Measurements from ENCODE around the gene TOP3A. TPM values are rescaled to one million over a fixed set of nuclear protein-coding genes. Genes with fewer than 3 reads are reported as not detected.

The TOP3A gene
- total RNA-seq, 5 donors from 2014 or later (not counting 1 experiment from before 2014, with no cell fraction given), result 34.0 to 60.4 (median 52.8) TPM

- Mint-ChIP-seq H3K4me1 (peaks cover 27 to 31% (median 29%) of the 10 kb centered on the region in 3 donors), H3K27ac (no peak overlapping the region), H3K36me3 (no peaks in the 10 kb centered on the region), H3K9me3 (no peaks in the 10 kb centered on the region), H3K27me3 (no peaks in the 10 kb centered on the region), H3K4me3 (peak overlapping the region; percentile 13 to 97 (median 39))
- Histone ChIP-seq H3K9me3 (no peaks in the 10 kb centered on the region), H3K36me3 (ENCODE audit: control insufficient read depth in 2 of 2, extremely low read depth in 1 of 2, insufficient read depth in 1 of 2, low read length in 1 of 2) (no peaks in the 10 kb centered on the region), H3K4me3 (ENCODE audit: control insufficient read depth in 1 of 2, extremely low read depth in 1 of 2, low read length in 1 of 2) (peak overlapping the region in 1 of 2 donors; percentile 27), H3K4me1 (ENCODE audit: control insufficient read depth in 1 of 2, extremely low read depth in 1 of 2, insufficient read depth in 2 of 2, low read length in 2 of 2) (peaks cover 6 to 28% of the 10 kb centered on the region in 2 experiments), H3K27me3 (replicated peaks in 1 of 2; ENCODE audit: control insufficient read depth in 2 of 2, extremely low read depth in 1 of 2, insufficient read depth in 2 of 2, low read length in 1 of 2) (no peaks in the 10 kb centered on the region), H3K27ac (ENCODE audit: low read length) (no peak overlapping the region)
- ChIA-PET POLR2A (no interaction called here), CTCF (interaction anchor here in 1 of 2 donors (0.8 kb wide), 1 partner anchor 20 kb away, joined by 3 read pairs; no protein-coding TSS in a partner anchor)
- WGBS (ENCODE audit: insufficient coverage), result 59% methylated on average over 15 of the region's 23 CpGs
- DNase-seq (no peak), ATAC-seq (replicated peaks in 1 of 4) (no peak)
Observed at GRCh38 chr17:18224387-18225120, 90.2 kb downstream of the TOP3A start.

- peaks cover 6 to 23% of the 10 kb centered on the region in 2 experiments for H3K4me1 ChIP-seq (ENCODE audit: control insufficient read depth in 1 of 2, extremely low read depth in 1 of 2, insufficient read depth in 2 of 2, low read length in 2 of 2)
- ChIA-PET CTCF (no interaction called here), POLR2A (interaction anchor here in 1 of 2 donors (0.7 kb wide), 1 partner anchor 28 kb away, joined by 3 read pairs; no protein-coding TSS in a partner anchor)
- no peaks in the 10 kb centered on the region for H3K9me3 Mint-ChIP-seq
- no peaks in the 10 kb centered on the region for H3K36me3 Mint-ChIP-seq
- H3K27ac ChIP-seq (ENCODE audit: low read length), result no peak overlapping the region
- no peaks in the 10 kb centered on the region for H3K27me3 Mint-ChIP-seq
- DNase-seq, result no peak
- no peaks in the 10 kb centered on the region for H3K36me3 ChIP-seq (ENCODE audit: control insufficient read depth in 2 of 2, extremely low read depth in 1 of 2, insufficient read depth in 1 of 2, low read length in 1 of 2)
- WGBS (ENCODE audit: insufficient coverage), result 100% methylated on average over 2 of the region's 4 CpGs
- no peak for ATAC-seq (replicated peaks in 1 of 4)
- no peaks in the 10 kb centered on the region for H3K27me3 ChIP-seq (replicated peaks in 1 of 2; ENCODE audit: control insufficient read depth in 2 of 2, extremely low read depth in 1 of 2, insufficient read depth in 2 of 2, low read length in 1 of 2)
- H3K27ac Mint-ChIP-seq, result no peak overlapping the region
- no peak overlapping the region for H3K4me3 Mint-ChIP-seq
- H3K9me3 ChIP-seq, result no peaks in the 10 kb centered on the region
- no peak overlapping the region for H3K4me3 ChIP-seq (ENCODE audit: control insufficient read depth in 1 of 2, extremely low read depth in 1 of 2, low read length in 1 of 2)
- peaks cover 27 to 29% (median 29%) of the 10 kb centered on the region in 3 donors for H3K4me1 Mint-ChIP-seq
Observed at GRCh38 chr17:18224053-18224386, 90.8 kb downstream of the TOP3A start.

Other genes starting within 250 kb of the TOP3A start
- gene DRG2, start 227.0 kb downstream of the TOP3A start, total RNA-seq, result 10 to 100 TPM; 48.1 to 65.7 (median 57.3) TPM
- gene MYO15A, start 206.2 kb downstream of the TOP3A start, total RNA-seq, result 1 to 10 TPM in 4 of 5 donors, under 1 TPM in 1; 0.76 to 1.9 (median 1.3) TPM
- gene ALKBH5, start 131.2 kb downstream of the TOP3A start, total RNA-seq, result 100 to 1,000 TPM in 4 of 5 donors, 10 to 100 TPM in 1; 99.0 to 122 (median 103) TPM
- gene LLGL1, start 89.4 kb downstream of the TOP3A start, total RNA-seq, result 10 to 100 TPM; 13.1 to 24.3 (median 23.2) TPM
- 100 to 1,000 TPM; 257 to 389 (median 319) TPM for gene FLII, start 56.3 kb downstream of the TOP3A start, total RNA-seq
- 10 to 100 TPM in 4 of 5 donors, 1 to 10 TPM in 1; 10.0 to 19.7 (median 17.6) TPM for gene MIEF2, start 54.3 kb downstream of the TOP3A start, total RNA-seq
- 10 to 100 TPM; 38.7 to 46.4 (median 45.9) TPM for gene SMCR8, start 299 bp upstream of the TOP3A start, total RNA-seq
- gene SHMT1, start 48.6 kb upstream of the TOP3A start, total RNA-seq, result 10 to 100 TPM in 3 of 5 donors, 1 to 10 TPM in 2; 8.3 to 14.7 (median 13.1) TPM
- not detected for gene EVPLL, start 62.8 kb upstream of the TOP3A start, total RNA-seq
- under 1 TPM in 3 of 5 donors, not detected in 2; 0.19 to 0.59 (median 0.54) TPM for gene LGALS9C, start 161.8 kb upstream of the TOP3A start, total RNA-seq